BJ (cell line): ENCODE measurements around the gene DIS3. TPM values are rescaled to one million over a fixed set of nuclear protein-coding genes. Genes with fewer than 3 reads are reported as not detected.
"Not testable (repeated sequence)": the region's sequence is repeated elsewhere in the genome, so short reads cannot be mapped to it uniquely, and the experiment has no call there.

Experiments used
- CTCF ChIA-PET: fragments of 350-600 bp; formaldehyde crosslinking; extraction: SDS; loops from one replicate; lab custom pipeline; 2021; ENCODE audit warnings: antibody characterized with exemption, inconsistent platforms; lab: Yijun Ruan, JAX
- POLR2A ChIA-PET: fragments of 300-600 bp; sonication (Branson Sonifier 250); formaldehyde crosslinking; extraction: SDS; loops from one replicate; lab custom pipeline; 2021; ENCODE audit warnings: antibody characterized with exemption; lab: Charles Lee
- DNase-seq: peaks from one replicate; pipeline ENCODE4 v3.0.0-alpha.2; 2011; ENCODE audit warnings: low read depth
- H3K27me3 ChIP-seq: 2 replicates; pipeline ENCODE4 v1.6.0; 2011; ENCODE audit warnings: low read length; ENCODE audit not compliant: control insufficient read depth, insufficient read depth
- H3K36me3 ChIP-seq: 2 replicates; pipeline ENCODE4 v1.5.1; 2011; ENCODE audit warnings: low read length; ENCODE audit not compliant: control insufficient read depth, insufficient read depth
- H3K4me3 ChIP-seq: 2 replicates; pipeline ENCODE4 v1.5.1; 2011; ENCODE audit warnings: low read depth, mild to moderate bottlenecking, control low read depth, low read length
- CTCF ChIP-seq: IDR thresholded peaks from 2 replicates; pipeline ENCODE4 v1.5.1; 2011; ENCODE audit warnings: low read depth, mild to moderate bottlenecking, control low read depth, inconsistent platforms, low read length, moderate library complexity; ENCODE audit not compliant: insufficient read depth
- polyA plus RNA-seq: library from polyadenylated mRNA; depleted of rRNA; stranded (reverse); fragments of >200 nt; gene quantifications from 2 replicates; pipeline ENCODE4 v1.2.3, GENCODE V29; 2011

The DIS3 gene
- polyA plus RNA-seq, 1 experiment = 15.8 TPM

DNA sequence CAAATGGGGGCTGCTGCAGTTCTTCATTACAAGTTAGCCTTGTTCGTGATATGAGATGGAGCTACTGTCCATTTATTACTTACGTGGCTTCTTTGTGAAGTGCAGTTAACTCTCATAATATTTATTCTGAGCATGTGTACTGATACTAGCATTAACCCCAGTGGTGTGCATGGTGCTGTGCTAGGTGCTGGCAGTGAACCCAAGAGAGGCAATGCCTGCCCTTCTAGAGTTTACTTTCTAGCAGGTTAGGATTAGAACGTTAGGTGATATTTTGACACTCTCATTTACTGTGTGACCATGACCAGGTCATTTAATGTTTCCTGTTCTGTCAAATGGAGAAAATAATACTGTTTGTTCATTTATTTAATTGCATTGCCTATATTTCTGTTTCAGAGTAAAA, 17.1 kb upstream of the DIS3 start:
- TF ChIP-seq CTCF = no peak
- Histone ChIP-seq H3K4me3 (no peak overlapping the region), H3K36me3 (peaks cover 2% of the 10 kb centered on the region), H3K27me3 (no peaks in the 10 kb centered on the region)
- ChIA-PET POLR2A (no interaction called here), CTCF (no interaction called here)
- DNase-seq = no peak

- DNase-seq = no peak
- TF ChIP-seq CTCF = no peak
- Histone ChIP-seq H3K4me3 (no peak overlapping the region), H3K36me3 (no peaks in the 10 kb centered on the region; the same call in 1 of the 2 replicates), H3K27me3 (no peaks in the 10 kb centered on the region)
- CTCF ChIA-PET = interaction anchor here (0.6 to 1.0 kb wide), 4 partner anchors 11 to 243 kb away, joined by 3 to 5 read pairs (median 3); no protein-coding TSS in a partner anchor
- POLR2A ChIA-PET = no interaction called here
Observed at GRCh38 chr13:72792640-72793039, 10.9 kb upstream of the DIS3 start.

- DNase-seq = no peak
- no peak overlapping the region for H3K4me3 ChIP-seq
- TF ChIP-seq CTCF = no peak
- H3K27me3 ChIP-seq = no peaks in the 10 kb centered on the region
- H3K36me3 ChIP-seq = no peaks in the 10 kb centered on the region; the same call in 1 of the 2 replicates
- ChIA-PET POLR2A (no interaction called here), CTCF (interaction anchor here (0.7 kb wide), 1 partner anchor 12 kb away, joined by 3 read pairs; no protein-coding TSS in a partner anchor)
Observed at GRCh38 chr13:72788831-72789230, 7.1 kb upstream of the DIS3 start.

- CTCF ChIA-PET = interaction anchor here (0.6 to 1.4 kb wide), 2 partner anchors 9 to 414 kb away, joined by 3 to 4 read pairs; no protein-coding TSS in a partner anchor
- H3K36me3 ChIP-seq, DNase-seq, H3K4me3 ChIP-seq, POLR2A ChIA-PET, H3K27me3 ChIP-seq: not testable (repeated sequence)
Observed at GRCh38 chr13:72784679-72785078, 3.0 kb upstream of the DIS3 start.

DNA sequence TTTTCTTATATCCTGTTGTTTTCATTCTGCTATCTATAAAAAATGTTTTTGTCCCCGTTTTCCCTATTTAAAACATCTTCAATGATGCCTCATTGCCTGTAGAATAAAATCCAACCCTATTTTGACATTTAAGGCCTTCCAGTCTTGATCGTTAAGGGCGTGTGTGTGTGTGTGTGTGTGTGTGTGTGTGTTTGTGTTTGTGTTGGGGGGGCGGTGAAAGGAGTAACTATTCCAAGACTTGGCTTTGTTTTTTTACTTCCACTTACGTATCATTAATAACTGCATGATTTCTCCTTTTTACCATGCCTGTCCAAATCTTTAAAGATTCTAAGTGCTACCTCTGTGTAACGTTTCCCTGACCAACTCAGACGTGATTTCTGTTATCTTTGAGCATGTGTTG, 1.0 kb upstream of the DIS3 start:
- Histone ChIP-seq H3K4me3 (peak overlapping the region; percentile 99), H3K27me3 (no peaks in the 10 kb centered on the region), H3K36me3 (peaks cover 2% of the 10 kb centered on the region)
- CTCF ChIA-PET = no interaction called here
- POLR2A ChIA-PET = no interaction called here
- DNase-seq = no peak
- no peak for TF ChIP-seq CTCF

DNA sequence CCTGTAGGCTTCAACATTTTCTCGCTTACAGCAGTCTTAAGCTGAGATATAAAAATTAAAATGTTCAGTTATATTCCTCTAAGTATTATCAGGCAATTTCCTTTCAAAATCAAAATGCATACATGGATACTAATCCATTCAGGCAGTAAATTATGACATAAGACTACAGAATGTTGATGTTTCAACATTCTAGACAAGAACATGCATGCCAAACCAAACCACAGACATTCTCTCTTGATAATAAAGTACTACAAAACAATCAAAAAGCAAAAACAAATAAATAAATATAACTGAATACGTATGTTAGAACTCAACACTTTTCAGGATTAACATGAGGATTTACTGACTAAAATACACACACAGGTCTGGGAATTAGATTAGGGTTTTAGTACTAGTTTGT, 7.7 kb downstream of the DIS3 start:
- no peak for DNase-seq
- H3K36me3 ChIP-seq = peaks cover 10% of the 10 kb centered on the region
- CTCF ChIA-PET = no interaction called here

More for the DNA sequence above, 7.7 kb downstream of the DIS3 start:
- Histone ChIP-seq H3K27me3 (no peaks in the 10 kb centered on the region), H3K4me3 (no peak overlapping the region)
- no peak for TF ChIP-seq CTCF
- POLR2A ChIA-PET = no interaction called here
